ENCODE measurements around the gene PDE9A. TPM values are rescaled to one million over a fixed set of nuclear protein-coding genes. Genes with fewer than 3 reads are reported as not detected.
A peak's percentile ranks its signal among the peaks of the same experiment; 100 is the strongest.

Gene PDE9A
- total RNA-seq, 1 experiment from 2014 or later = 44.8 TPM

DNA sequence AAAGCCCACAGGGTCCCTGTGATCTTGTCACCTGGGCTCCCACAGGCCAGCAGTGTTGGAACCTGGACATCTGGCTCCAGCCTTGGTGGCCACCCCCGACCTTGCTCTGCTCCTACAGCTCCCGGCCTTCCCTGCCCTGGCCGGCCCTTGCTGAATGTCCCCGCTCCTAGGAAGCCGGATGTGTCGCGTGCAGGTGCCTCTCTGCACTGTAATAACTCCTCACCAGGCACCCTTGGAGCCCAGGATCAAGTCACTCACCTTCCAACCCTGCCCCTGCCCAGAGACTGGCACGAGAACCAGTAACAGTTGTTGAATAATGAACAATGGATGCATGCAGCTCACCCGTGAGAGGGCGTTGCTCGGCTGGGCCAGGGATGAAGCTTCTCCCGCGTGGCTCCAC, 12.1 kb downstream of the PDE9A start:
- Mint-ChIP-seq H3K9me3 (no peaks in the 10 kb centered on the region), H3K27me3 (ENCODE audit: low read depth) (no peaks in the 10 kb centered on the region), H3K4me1 (peaks cover 39% of the 10 kb centered on the region), H3K27ac (peak overlapping the region; percentile 82; the same call in 1 of the 2 replicates), H3K4me3 (no peak overlapping the region), H3K36me3 (peaks cover 17% of the 10 kb centered on the region)
- ATAC-seq (no peak), DNase-seq (ENCODE audit: low spot score) (no peak)
- CTCF ChIA-PET = interaction anchor here (0.9 to 2.2 kb wide), 4 partner anchors 10 to 72 kb away, joined by 3 to 19 read pairs (median 6); partner anchors contain the start of gene PDE9A
- no peak for TF ChIP-seq ZNF317 (CRISPR knock-in tag; IDR thresholded peaks at IDR 0.05; ENCODE audit: borderline replicate concordance, low read depth)
- no peak for TF ChIP-seq ZBTB21 (CRISPR knock-in tag; IDR thresholded peaks at IDR 0.05; ENCODE audit: borderline replicate concordance)
- no peak for TF ChIP-seq NFE2L1 (CRISPR knock-in tag; IDR thresholded peaks at IDR 0.05)
- no peak for TF ChIP-seq MXD4 (CRISPR knock-in tag; IDR thresholded peaks at IDR 0.05; ENCODE audit: borderline replicate concordance)
- no peak for TF ChIP-seq RORB (CRISPR knock-in tag; IDR thresholded peaks at IDR 0.05)
- TF ChIP-seq ZNF423 (CRISPR knock-in tag; IDR thresholded peaks at IDR 0.05) = no peak
- TF ChIP-seq, protein P1, sequence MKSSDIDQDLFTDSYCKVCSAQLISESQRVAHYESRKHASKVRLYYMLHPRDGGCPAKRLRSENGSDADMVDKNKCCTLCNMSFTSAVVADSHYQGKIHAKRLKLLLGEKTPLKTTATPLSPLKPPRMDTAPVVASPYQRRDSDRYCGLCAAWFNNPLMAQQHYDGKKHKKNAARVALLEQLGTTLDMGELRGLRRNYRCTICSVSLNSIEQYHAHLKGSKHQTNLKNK (CRISPR knock-in tag; IDR thresholded peaks at IDR 0.05) = no peak
- no peak for TF ChIP-seq OVOL2 (CRISPR knock-in tag; IDR thresholded peaks at IDR 0.05; ENCODE audit: borderline replicate concordance)
- TF ChIP-seq, protein P2, sequence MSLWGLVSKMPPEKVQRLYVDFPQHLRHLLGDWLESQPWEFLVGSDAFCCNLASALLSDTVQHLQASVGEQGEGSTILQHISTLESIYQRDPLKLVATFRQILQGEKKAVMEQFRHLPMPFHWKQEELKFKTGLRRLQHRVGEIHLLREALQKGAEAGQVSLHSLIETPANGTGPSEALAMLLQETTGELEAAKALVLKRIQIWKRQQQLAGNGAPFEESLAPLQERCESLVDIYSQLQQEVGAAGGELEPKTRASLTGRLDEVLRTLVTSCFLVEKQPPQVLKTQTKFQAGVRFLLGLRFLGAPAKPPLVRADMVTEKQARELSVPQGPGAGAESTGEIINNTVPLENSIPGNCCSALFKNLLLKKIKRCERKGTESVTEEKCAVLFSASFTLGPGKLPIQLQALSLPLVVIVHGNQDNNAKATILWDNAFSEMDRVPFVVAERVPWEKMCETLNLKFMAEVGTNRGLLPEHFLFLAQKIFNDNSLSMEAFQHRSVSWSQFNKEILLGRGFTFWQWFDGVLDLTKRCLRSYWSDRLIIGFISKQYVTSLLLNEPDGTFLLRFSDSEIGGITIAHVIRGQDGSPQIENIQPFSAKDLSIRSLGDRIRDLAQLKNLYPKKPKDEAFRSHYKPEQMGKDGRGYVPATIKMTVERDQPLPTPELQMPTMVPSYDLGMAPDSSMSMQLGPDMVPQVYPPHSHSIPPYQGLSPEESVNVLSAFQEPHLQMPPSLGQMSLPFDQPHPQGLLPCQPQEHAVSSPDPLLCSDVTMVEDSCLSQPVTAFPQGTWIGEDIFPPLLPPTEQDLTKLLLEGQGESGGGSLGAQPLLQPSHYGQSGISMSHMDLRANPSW (CRISPR knock-in tag; conservative IDR thresholded peaks at IDR 0.05; ENCODE audit: low read depth) = no peak
- TF ChIP-seq, protein P3, sequence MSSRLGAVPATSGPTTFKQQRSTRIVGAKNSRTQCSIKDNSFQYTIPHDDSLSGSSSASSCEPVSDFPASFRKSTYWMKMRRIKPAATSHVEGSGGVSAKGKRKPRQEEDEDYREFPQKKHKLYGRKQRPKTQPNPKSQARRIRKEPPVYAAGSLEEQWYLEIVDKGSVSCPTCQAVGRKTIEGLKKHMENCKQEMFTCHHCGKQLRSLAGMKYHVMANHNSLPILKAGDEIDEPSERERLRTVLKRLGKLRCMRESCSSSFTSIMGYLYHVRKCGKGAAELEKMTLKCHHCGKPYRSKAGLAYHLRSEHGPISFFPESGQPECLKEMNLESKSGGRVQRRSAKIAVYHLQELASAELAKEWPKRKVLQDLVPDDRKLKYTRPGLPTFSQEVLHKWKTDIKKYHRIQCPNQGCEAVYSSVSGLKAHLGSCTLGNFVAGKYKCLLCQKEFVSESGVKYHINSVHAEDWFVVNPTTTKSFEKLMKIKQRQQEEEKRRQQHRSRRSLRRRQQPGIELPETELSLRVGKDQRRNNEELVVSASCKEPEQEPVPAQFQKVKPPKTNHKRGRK (CRISPR knock-in tag; IDR thresholded peaks at IDR 0.05; ENCODE audit: borderline replicate concordance) = no peak
- TF ChIP-seq IRF2 (CRISPR knock-in tag; IDR thresholded peaks at IDR 0.05; ENCODE audit: borderline replicate concordance, low read depth) = no peak
- POLR2A ChIA-PET = interaction anchor here (1.6 kb wide), 1 partner anchor 11 kb away, joined by 5 read pairs; no protein-coding TSS in a partner anchor

DNA sequence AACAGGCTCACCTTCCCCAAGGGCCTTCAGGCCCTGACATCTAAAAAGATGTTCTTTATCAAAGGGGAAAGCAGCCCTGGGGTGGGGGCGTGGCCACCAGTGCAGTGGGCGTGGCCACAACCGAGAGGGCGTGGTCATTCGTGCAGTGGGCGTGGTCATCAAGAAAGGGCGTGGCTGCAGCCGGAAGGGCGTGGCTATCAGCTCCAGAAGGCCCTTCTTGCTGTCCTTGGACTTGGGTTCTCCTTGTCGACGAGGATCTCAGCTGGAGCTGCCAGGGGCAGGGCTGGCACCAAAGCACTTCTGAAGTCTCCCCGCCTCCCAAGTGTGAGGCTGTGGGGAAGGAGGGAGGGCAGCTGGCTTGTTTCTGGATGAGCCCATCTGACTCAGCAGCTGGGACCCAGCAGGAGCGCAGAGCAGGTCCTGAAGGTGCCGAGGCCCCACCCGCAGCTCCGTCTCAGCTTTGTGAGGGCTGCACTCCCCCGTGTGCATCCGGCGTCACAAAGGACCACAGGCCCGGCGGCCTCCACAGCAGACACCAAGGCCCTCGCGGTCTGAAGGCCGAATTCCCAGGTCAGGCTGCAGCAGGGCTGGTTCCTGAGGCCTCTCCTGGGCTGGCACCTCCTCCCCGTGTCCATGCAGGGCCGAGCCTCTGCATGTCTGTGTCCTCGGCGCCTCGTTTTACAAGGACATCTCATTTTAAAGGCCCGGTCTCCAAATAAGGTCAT, 12.8 kb downstream of the PDE9A start:
- Mint-ChIP-seq H3K27me3 (ENCODE audit: low read depth) (no peaks in the 10 kb centered on the region), H3K27ac (0 out of 2 replicates have a peak overlapping the region, but pooled peaks have one; percentile 82), H3K4me3 (no peak overlapping the region), H3K4me1 (peaks cover 39% of the 10 kb centered on the region), H3K9me3 (no peaks in the 10 kb centered on the region), H3K36me3 (peaks cover 17% of the 10 kb centered on the region)
- ChIA-PET POLR2A (interaction anchor here (0.6 to 1.6 kb wide), 2 partner anchors 12 to 209 kb away, joined by 5 to 8 read pairs; no protein-coding TSS in a partner anchor), CTCF (interaction anchor here (0.9 to 2.2 kb wide), 4 partner anchors 11 to 73 kb away, joined by 3 to 19 read pairs (median 6); partner anchors contain the start of gene PDE9A)
- ATAC-seq (peak; percentile 61), DNase-seq (ENCODE audit: low spot score) (peak; percentile 53)
- TF ChIP-seq ETV6 (CRISPR knock-in tag; IDR thresholded peaks at IDR 0.05) (no peak), PRRX2 (CRISPR knock-in tag; IDR thresholded peaks at IDR 0.05) (no peak), SP1 (CRISPR knock-in tag; conservative IDR thresholded peaks at IDR 0.05) (peak; percentile 62; the same call in 1 of the 2 replicates), RELA (CRISPR knock-in tag; IDR thresholded peaks at IDR 0.05; ENCODE audit: borderline replicate concordance) (peak; percentile 50; the same call in 1 of the 2 replicates), ESRRA (CRISPR knock-in tag; IDR thresholded peaks at IDR 0.05; ENCODE audit: borderline replicate concordance) (no peak)
- TF ChIP-seq, protein P4, sequence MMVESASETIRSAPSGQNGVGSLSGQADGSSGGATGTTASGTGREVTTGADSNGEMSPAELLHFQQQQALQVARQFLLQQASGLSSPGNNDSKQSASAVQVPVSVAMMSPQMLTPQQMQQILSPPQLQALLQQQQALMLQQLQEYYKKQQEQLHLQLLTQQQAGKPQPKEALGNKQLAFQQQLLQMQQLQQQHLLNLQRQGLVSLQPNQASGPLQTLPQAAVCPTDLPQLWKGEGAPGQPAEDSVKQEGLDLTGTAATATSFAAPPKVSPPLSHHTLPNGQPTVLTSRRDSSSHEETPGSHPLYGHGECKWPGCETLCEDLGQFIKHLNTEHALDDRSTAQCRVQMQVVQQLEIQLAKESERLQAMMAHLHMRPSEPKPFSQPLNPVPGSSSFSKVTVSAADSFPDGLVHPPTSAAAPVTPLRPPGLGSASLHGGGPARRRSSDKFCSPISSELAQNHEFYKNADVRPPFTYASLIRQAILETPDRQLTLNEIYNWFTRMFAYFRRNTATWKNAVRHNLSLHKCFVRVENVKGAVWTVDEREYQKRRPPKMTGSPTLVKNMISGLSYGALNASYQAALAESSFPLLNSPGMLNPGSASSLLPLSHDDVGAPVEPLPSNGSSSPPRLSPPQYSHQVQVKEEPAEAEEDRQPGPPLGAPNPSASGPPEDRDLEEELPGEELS (CRISPR knock-in tag; IDR thresholded peaks at IDR 0.05) = no peak
- TF ChIP-seq, protein P5, sequence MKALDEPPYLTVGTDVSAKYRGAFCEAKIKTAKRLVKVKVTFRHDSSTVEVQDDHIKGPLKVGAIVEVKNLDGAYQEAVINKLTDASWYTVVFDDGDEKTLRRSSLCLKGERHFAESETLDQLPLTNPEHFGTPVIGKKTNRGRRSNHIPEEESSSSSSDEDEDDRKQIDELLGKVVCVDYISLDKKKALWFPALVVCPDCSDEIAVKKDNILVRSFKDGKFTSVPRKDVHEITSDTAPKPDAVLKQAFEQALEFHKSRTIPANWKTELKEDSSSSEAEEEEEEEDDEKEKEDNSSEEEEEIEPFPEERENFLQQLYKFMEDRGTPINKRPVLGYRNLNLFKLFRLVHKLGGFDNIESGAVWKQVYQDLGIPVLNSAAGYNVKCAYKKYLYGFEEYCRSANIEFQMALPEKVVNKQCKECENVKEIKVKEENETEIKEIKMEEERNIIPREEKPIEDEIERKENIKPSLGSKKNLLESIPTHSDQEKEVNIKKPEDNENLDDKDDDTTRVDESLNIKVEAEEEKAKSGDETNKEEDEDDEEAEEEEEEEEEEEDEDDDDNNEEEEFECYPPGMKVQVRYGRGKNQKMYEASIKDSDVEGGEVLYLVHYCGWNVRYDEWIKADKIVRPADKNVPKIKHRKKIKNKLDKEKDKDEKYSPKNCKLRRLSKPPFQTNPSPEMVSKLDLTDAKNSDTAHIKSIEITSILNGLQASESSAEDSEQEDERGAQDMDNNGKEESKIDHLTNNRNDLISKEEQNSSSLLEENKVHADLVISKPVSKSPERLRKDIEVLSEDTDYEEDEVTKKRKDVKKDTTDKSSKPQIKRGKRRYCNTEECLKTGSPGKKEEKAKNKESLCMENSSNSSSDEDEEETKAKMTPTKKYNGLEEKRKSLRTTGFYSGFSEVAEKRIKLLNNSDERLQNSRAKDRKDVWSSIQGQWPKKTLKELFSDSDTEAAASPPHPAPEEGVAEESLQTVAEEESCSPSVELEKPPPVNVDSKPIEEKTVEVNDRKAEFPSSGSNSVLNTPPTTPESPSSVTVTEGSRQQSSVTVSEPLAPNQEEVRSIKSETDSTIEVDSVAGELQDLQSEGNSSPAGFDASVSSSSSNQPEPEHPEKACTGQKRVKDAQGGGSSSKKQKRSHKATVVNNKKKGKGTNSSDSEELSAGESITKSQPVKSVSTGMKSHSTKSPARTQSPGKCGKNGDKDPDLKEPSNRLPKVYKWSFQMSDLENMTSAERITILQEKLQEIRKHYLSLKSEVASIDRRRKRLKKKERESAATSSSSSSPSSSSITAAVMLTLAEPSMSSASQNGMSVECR (CRISPR knock-in tag; IDR thresholded peaks at IDR 0.05; ENCODE audit: borderline replicate concordance) = no peak

All from WTC11 (cell line).